Keratinocyte (primary cell): ENCODE measurements around the gene MAPK7. TPM values are rescaled to one million over a fixed set of nuclear protein-coding genes. Genes with fewer than 3 reads are reported as not detected.

Source experiments
- DNase-seq: peaks from one replicate; pipeline ENCODE4 v3.0.0-alpha.2; 2011; ENCODE audit warnings: low read depth, missing footprints, low spot score
- FAIRE-seq: peaks from 2 replicates; lab custom pipeline; 2011; peaks lifted over from hg19 to GRCh38; lab: Jason Lieb, UNC
- H2AFZ ChIP-seq: 2 replicates; pipeline ENCODE4 v1.6.0; 2012; ENCODE audit warnings: low read length, control low read depth, inconsistent platforms; ENCODE audit not compliant: control insufficient read depth
- H3K27ac ChIP-seq: 2 replicates; pipeline ENCODE4 v1.5.1; 2011; ENCODE audit warnings: low read length; ENCODE audit not compliant: control insufficient read depth, insufficient read depth
- H3K27me3 ChIP-seq: 3 replicates; pipeline ENCODE4 v1.6.0; 2011; ENCODE audit warnings: low read length; ENCODE audit not compliant: control insufficient read depth, insufficient read depth; ENCODE audit errors: extremely low read depth
- H3K36me3 ChIP-seq, 2 experiments: 2 replicates in 1 of 2; 3 replicates in 1 of 2; pipeline ENCODE4 v1.5.1; 2011; ENCODE audit warnings: low read length in 2 of 2, mild to moderate bottlenecking in 1 of 2; ENCODE audit not compliant: control insufficient read depth in 2 of 2, insufficient read depth in 2 of 2; ENCODE audit errors: extremely low read depth in 1 of 2
- H3K4me1 ChIP-seq: 3 replicates; pipeline ENCODE4 v1.5.1; 2011; ENCODE audit warnings: low read length; ENCODE audit not compliant: control insufficient read depth, insufficient read depth; ENCODE audit errors: extremely low read depth
- H3K4me2 ChIP-seq: 3 replicates; pipeline ENCODE4 v1.6.0; 2011; ENCODE audit warnings: low read depth, low read length; ENCODE audit not compliant: control insufficient read depth, insufficient read depth; ENCODE audit errors: extremely low read depth
- H3K4me3 ChIP-seq, 3 experiments: fragments of 200-600 bp in 1 of 3; sonication (generic) in 1 of 3; 2 replicates in 2 of 3; 3 replicates in 1 of 3; pipeline ENCODE4 v1.5.1; 2011 to 2016; ENCODE audit warnings: low read length in 3 of 3, mild to moderate bottlenecking in 3 of 3, control low read depth in 2 of 3, inconsistent platforms in 1 of 3, low read depth in 1 of 3, mixed read lengths in 1 of 3, mixed run types in 1 of 3, moderate library complexity in 1 of 3; ENCODE audit not compliant: control insufficient read depth in 2 of 3, insufficient read depth in 2 of 3; ENCODE audit errors: extremely low read depth in 1 of 3
- H3K79me2 ChIP-seq: 2 replicates; pipeline ENCODE4 v1.6.0; 2012; ENCODE audit warnings: low read length; ENCODE audit not compliant: control insufficient read depth, insufficient read depth
- H3K9ac ChIP-seq: 3 replicates; pipeline ENCODE4 v1.6.0; 2011; ENCODE audit warnings: low read length; ENCODE audit not compliant: control insufficient read depth, insufficient read depth; ENCODE audit errors: extremely low read depth
- H3K9me1 ChIP-seq: 3 replicates; pipeline ENCODE4 v1.6.0; 2011; ENCODE audit warnings: low read length; ENCODE audit not compliant: control insufficient read depth, insufficient read depth; ENCODE audit errors: extremely low read depth
- H3K9me3 ChIP-seq: 2 replicates; pipeline ENCODE4 v1.5.1; 2012; ENCODE audit warnings: low read depth, low read length; ENCODE audit not compliant: control insufficient read depth
- H4K20me1 ChIP-seq: 3 replicates; pipeline ENCODE4 v1.6.0; 2011; ENCODE audit warnings: low read length; ENCODE audit not compliant: control insufficient read depth, insufficient read depth; ENCODE audit errors: extremely low read depth
- CTCF ChIP-seq, 3 experiments: IDR thresholded peaks in 1 of 3; conservative IDR thresholded peaks in 1 of 3; optimal IDR thresholded peaks in 1 of 3; 2 replicates in 2 of 3; 3 replicates in 1 of 3; pipeline versions ENCODE3 to v1.5.1; 2011; ENCODE audit warnings: low read length in 3 of 3, mild to moderate bottlenecking in 3 of 3, moderate library complexity in 2 of 3, control low read depth in 1 of 3, inconsistent platforms in 1 of 3; ENCODE audit not compliant: insufficient read depth in 2 of 3; ENCODE audit errors: extremely low read depth in 1 of 3
- EZH2 ChIP-seq: IDR thresholded peaks from one replicate; pipeline ENCODE4 v1.6.1; 2012; ENCODE audit warnings: inconsistent platforms, mild to moderate bottlenecking, low read length, moderate library complexity
- dilution Hi-C: fragments of 300-500 bp; cut with MboI; formaldehyde crosslinking; loops from one replicate; pipeline ENCODE4 v1.7.0; 2020; ENCODE audit warnings: low sequenced_read_pairs; ENCODE audit not compliant: extremely low pct_ligation_motif_present
- polyA plus RNA-seq, 5 experiments: library from polyadenylated mRNA; depleted of rRNA in 3 of 5; stranded (reverse) in 3 of 5; stranded (forward) in 1 of 5; unstranded in 1 of 5; fragments of >200 nt; gene quantifications; 1 replicate in 1 of 5; 2 replicates in 3 of 5; 3 replicates in 1 of 5; pipeline versions ENCODE4 v1.2.1 to v1.2.3, GENCODE V29; 2011 to 2012; ENCODE audit warnings: missing spikeins in 2 of 5, low read depth in 1 of 5, low replicate concordance in 1 of 5

MAPK7 gene
- polyA plus RNA-seq, 1 donor (not counting 4 experiments of a cell fraction or from before 2014, with no cell fraction given) = 4.3 TPM

- no peak overlapping the region for H3K4me2 ChIP-seq
- H4K20me1 ChIP-seq = no peaks in the 10 kb centered on the region
- no peak overlapping the region for H3K4me3 ChIP-seq
- H2AFZ ChIP-seq = no peak overlapping the region
- FAIRE-seq (no peak), DNase-seq (no peak)
- H3K9me1 ChIP-seq = no peaks in the 10 kb centered on the region
- H3K9me3 ChIP-seq = no peaks in the 10 kb centered on the region
- H3K27me3 ChIP-seq = no peaks in the 10 kb centered on the region
- no peak for TF ChIP-seq EZH2
- TF ChIP-seq CTCF (optimal IDR thresholded peaks at IDR 0.05 in 1 of 3, IDR thresholded peaks at IDR 0.05 in 1 of 3, conservative IDR thresholded peaks at IDR 0.05 in 1 of 3; ENCODE audit: extremely low read depth in 1 of 3, insufficient read depth in 2 of 3, low read length in 3 of 3) = no peak
- no peaks in the 10 kb centered on the region for H3K36me3 ChIP-seq
- H3K9ac ChIP-seq = no peak overlapping the region
- H3K27ac ChIP-seq = no peak overlapping the region
- dilution Hi-C loops = no loop called here
- no peaks in the 10 kb centered on the region for H3K79me2 ChIP-seq
- peaks cover 11% of the 10 kb centered on the region for H3K4me1 ChIP-seq
Observed at GRCh38 chr17:19398301-19399181, 20.2 kb downstream of the MAPK7 start.

GRCh38 chr17:19399750-19400450 lies 21.6 kb downstream of the MAPK7 start:
- dilution Hi-C loops = no loop called here
- Histone ChIP-seq H3K9me1 (no peaks in the 10 kb centered on the region), H3K9ac (no peak overlapping the region), H3K27me3 (no peaks in the 10 kb centered on the region), H3K4me2 (no peak overlapping the region), H3K36me3 (no peaks in the 10 kb centered on the region), H3K27ac (no peak overlapping the region), H3K4me1 (peaks cover 11% of the 10 kb centered on the region), H3K4me3 (no peak overlapping the region), H3K9me3 (no peaks in the 10 kb centered on the region), H4K20me1 (no peaks in the 10 kb centered on the region), H3K79me2 (no peaks in the 10 kb centered on the region), H2AFZ (no peak overlapping the region)
- TF ChIP-seq CTCF (optimal IDR thresholded peaks at IDR 0.05 in 1 of 3, IDR thresholded peaks at IDR 0.05 in 1 of 3, conservative IDR thresholded peaks at IDR 0.05 in 1 of 3; ENCODE audit: extremely low read depth in 1 of 3, insufficient read depth in 2 of 3, low read length in 3 of 3) = no peak
- FAIRE-seq (no peak), DNase-seq (no peak)
